Vagina (tissue), 2 donors: ENCODE data around the gene ENTPD8. TPM values are rescaled to one million over a fixed set of nuclear protein-coding genes. Genes with fewer than 3 reads are reported as not detected.

ENCODE experiments used
- DNase-seq, 2 donors: peaks; one replicate each; pipeline ENCODE4 v3.0.0-alpha.2; 2017; ENCODE audit errors: extremely low spot score in 2 of 2
- H3K27ac ChIP-seq: fragments of 200-600 bp; sonication (generic); one replicate; pipeline ENCODE4 v1.5.1; 2019
- H3K27me3 ChIP-seq: fragments of 200-600 bp; sonication (generic); one replicate; pipeline ENCODE4 v1.5.1; 2019
- H3K36me3 ChIP-seq, 2 donors: fragments of 200-600 bp; sonication (generic); one replicate each; pipeline ENCODE4 v1.5.1; 2017 to 2019
- H3K4me1 ChIP-seq: fragments of 200-600 bp; sonication (generic); one replicate; pipeline ENCODE4 v1.5.1; 2019
- H3K4me3 ChIP-seq, 2 donors: fragments of 200-600 bp; sonication (generic); 1 replicate in 1 of 2; 2 replicates in 1 of 2; pipeline ENCODE4 v1.5.1; 2016 to 2019
- H3K9me3 ChIP-seq: fragments of 200-600 bp; sonication (generic); one replicate; pipeline ENCODE4 v1.5.1; 2019
- CTCF ChIP-seq, 3 experiments: fragments of 450-650 bp in 2 of 3; fragments of 200-600 bp in 1 of 3; sonication (generic) in 1 of 3; IDR thresholded peaks; one replicate each; pipeline ENCODE4 v1.5.1; 2017 to 2019; ENCODE audit warnings: antibody characterized with exemption in 3 of 3, mild to moderate bottlenecking in 2 of 3, moderate library complexity in 2 of 3
- POLR2A ChIP-seq, 2 donors: fragments of 450-650 bp; IDR thresholded peaks; one replicate each; pipeline ENCODE4 v1.6.1; 2017; ENCODE audit warnings: antibody characterized with exemption in 2 of 2, mild to moderate bottlenecking in 2 of 2, moderate library complexity in 2 of 2
- POLR2AphosphoS5 ChIP-seq, 2 donors: sonication (generic); formaldehyde crosslinking; IDR thresholded peaks; one replicate each; pipeline ENCODE4 v1.9.0; 2017; ENCODE audit warnings: antibody characterized with exemption in 2 of 2, mild to moderate bottlenecking in 2 of 2, low read depth in 1 of 2; ENCODE audit not compliant: insufficient read depth in 1 of 2
- intact Hi-C: fragments of 100-400 bp; cut with DNase I; formaldehyde crosslinking; loops from one replicate; pipeline ENCODE4 v1.15.1; 2023
- total RNA-seq: library from RNA; depleted of rRNA; stranded (reverse); fragments of >200 nt; gene quantifications from one replicate; pipeline ENCODE4 v1.2.3, GENCODE V29; 2016

ENTPD8 gene
- total RNA-seq, 1 donor from 2014 or later: not detected

- peaks cover 10% of the 10 kb centered on the region for H3K4me1 ChIP-seq
These were observed 37.4 kb upstream of the ENTPD8 start for GRCh38 chr9:137478613-137478961.

GRCh38 chr9:137477778-137478612, 36.8 kb upstream of the ENTPD8 start:
- no peak for TF ChIP-seq POLR2AphosphoS5 (IDR thresholded peaks at IDR 0.05; ENCODE audit: insufficient read depth in 1 of 2, low read depth in 1 of 2)
- TF ChIP-seq POLR2A (IDR thresholded peaks at IDR 0.05): no peak
- no peak for TF ChIP-seq CTCF (IDR thresholded peaks at IDR 0.05)

More at GRCh38 chr9:137478613-137478961, 37.4 kb upstream of the ENTPD8 start:
- Histone ChIP-seq H3K36me3 (no peaks in the 10 kb centered on the region), H3K27ac (no peak overlapping the region), H3K9me3 (peaks cover 7% of the 10 kb centered on the region), H3K27me3 (no peaks in the 10 kb centered on the region), H3K4me3 (no peak overlapping the region)
- intact Hi-C loops: no loop called here
- no peak for TF ChIP-seq POLR2AphosphoS5 (IDR thresholded peaks at IDR 0.05; ENCODE audit: insufficient read depth in 1 of 2, low read depth in 1 of 2)
- no peak for TF ChIP-seq CTCF (IDR thresholded peaks at IDR 0.05)
- no peak for TF ChIP-seq POLR2A (IDR thresholded peaks at IDR 0.05)
- no peak for DNase-seq

GRCh38 chr9:137476856-137477255, 35.7 kb upstream of the ENTPD8 start:
- Histone ChIP-seq H3K4me3 (no peak overlapping the region), H3K36me3 (no peaks in the 10 kb centered on the region), H3K27ac (no peak overlapping the region), H3K4me1 (peaks cover 2% of the 10 kb centered on the region), H3K9me3 (peaks cover 7% of the 10 kb centered on the region), H3K27me3 (no peaks in the 10 kb centered on the region)
- intact Hi-C loops: no loop called here
- DNase-seq: no peak
- TF ChIP-seq POLR2AphosphoS5 (IDR thresholded peaks at IDR 0.05; ENCODE audit: insufficient read depth in 1 of 2, low read depth in 1 of 2) (no peak), CTCF (IDR thresholded peaks at IDR 0.05) (no peak), POLR2A (IDR thresholded peaks at IDR 0.05) (no peak)

More at GRCh38 chr9:137477778-137478612, 36.8 kb upstream of the ENTPD8 start:
- H3K9me3 ChIP-seq: peaks cover 7% of the 10 kb centered on the region
- no peak overlapping the region for H3K27ac ChIP-seq
- H3K36me3 ChIP-seq: no peaks in the 10 kb centered on the region
- no peak overlapping the region for H3K4me3 ChIP-seq
- DNase-seq: no peak
- peaks cover 10% of the 10 kb centered on the region for H3K4me1 ChIP-seq
- H3K27me3 ChIP-seq: no peaks in the 10 kb centered on the region
- intact Hi-C loops: no loop called here

GRCh38 chr9:137475666-137476065, 34.5 kb upstream of the ENTPD8 start:
- TF ChIP-seq POLR2A (IDR thresholded peaks at IDR 0.05) (no peak), CTCF (IDR thresholded peaks at IDR 0.05) (no peak), POLR2AphosphoS5 (IDR thresholded peaks at IDR 0.05; ENCODE audit: insufficient read depth in 1 of 2, low read depth in 1 of 2) (no peak)
- H3K27ac ChIP-seq: no peak overlapping the region
- H3K27me3 ChIP-seq: no peaks in the 10 kb centered on the region
- H3K4me1 ChIP-seq: no peaks in the 10 kb centered on the region
- intact Hi-C loops: no loop called here
- DNase-seq: no peak
- H3K4me3 ChIP-seq: no peak overlapping the region
- peaks cover 7% of the 10 kb centered on the region for H3K9me3 ChIP-seq
- H3K36me3 ChIP-seq: no peaks in the 10 kb centered on the region

GRCh38 chr9:137474271-137474670, 33.1 kb upstream of the ENTPD8 start:
- Histone ChIP-seq H3K4me3 (no peak overlapping the region), H3K9me3 (peaks cover 7% of the 10 kb centered on the region), H3K36me3 (no peaks in the 10 kb centered on the region), H3K27me3 (no peaks in the 10 kb centered on the region), H3K4me1 (no peaks in the 10 kb centered on the region), H3K27ac (no peak overlapping the region)
- no peak for DNase-seq
- TF ChIP-seq CTCF (IDR thresholded peaks at IDR 0.05) (no peak), POLR2A (IDR thresholded peaks at IDR 0.05) (no peak), POLR2AphosphoS5 (IDR thresholded peaks at IDR 0.05; ENCODE audit: insufficient read depth in 1 of 2, low read depth in 1 of 2) (no peak)
- intact Hi-C loops: no loop called here
